Esophagus muscularis mucosa (tissue), 4 donors: Measurements from ENCODE around the gene POLR3A.

Experiments used
- CTCF ChIP-seq, 3 experiments: fragments of 200-600 bp in 2 of 3; fragments of 450-650 bp in 1 of 3; sonication (generic) in 2 of 3; IDR thresholded peaks; one replicate each; pipeline ENCODE4 v1.5.1; 2017 to 2019; ENCODE audit warnings: antibody characterized with exemption in 3 of 3, mild to moderate bottlenecking in 2 of 3, moderate library complexity in 1 of 3
- EP300 ChIP-seq: sonication (generic); formaldehyde crosslinking; IDR thresholded peaks from one replicate; pipeline ENCODE4 v1.6.1; 2017; ENCODE audit warnings: antibody characterized with exemption
- POLR2A ChIP-seq: fragments of 450-650 bp; IDR thresholded peaks from one replicate; pipeline ENCODE4 v1.6.1; 2017; ENCODE audit warnings: antibody characterized with exemption, moderate library complexity, mild to moderate bottlenecking, low read depth
- POLR2AphosphoS5 ChIP-seq, 2 donors: sonication (generic); formaldehyde crosslinking; IDR thresholded peaks; one replicate each; pipeline ENCODE4 v1.6.1; 2017; ENCODE audit warnings: antibody characterized with exemption in 2 of 2

- TF ChIP-seq CTCF (IDR thresholded peaks at IDR 0.05) = no peak
- no peak for TF ChIP-seq POLR2A
- no peak for TF ChIP-seq POLR2AphosphoS5 (IDR thresholded peaks at IDR 0.05)
- TF ChIP-seq EP300 = no peak
Measured at GRCh38 chr10:77989081-77989724, 40.1 kb downstream of the POLR3A start.
